HEK293 (cell line): ENCODE results near the gene SCPEP1.

ENCODE experiments used
- CTCF ChIA-PET: fragments of 350-600 bp; formaldehyde crosslinking; extraction: SDS; loops from one replicate; lab custom pipeline; 2021; ENCODE audit warnings: antibody characterized with exemption; lab: Yijun Ruan, JAX
- POLR2A ChIA-PET: fragments of 300-600 bp; formaldehyde crosslinking; extraction: SDS; loops from one replicate; lab custom pipeline; 2020; ENCODE audit warnings: antibody characterized with exemption, inconsistent platforms; lab: Yijun Ruan, JAX
- H3K27ac ChIP-seq: fragments of 200-500 bp; sonication (Bioruptor generic); 2 replicates; pipeline ENCODE4 v1.5.1; 2014; ENCODE audit warnings: low read depth, low read length, control low read depth, inconsistent platforms; ENCODE audit errors: extremely low read depth
- H3K36me3 ChIP-seq, 2 experiments: fragments of 200-500 bp in 1 of 2; sonication (Bioruptor generic) in 1 of 2; 1 replicate in 1 of 2; 2 replicates in 1 of 2; pipeline ENCODE4 v1.5.1; 2014 to 2017; ENCODE audit warnings: inconsistent platforms in 2 of 2, low read length in 2 of 2; ENCODE audit not compliant: control insufficient read depth in 2 of 2, insufficient read depth in 1 of 2
- H3K4me1 ChIP-seq: fragments of 200-500 bp; sonication (Bioruptor generic); 2 replicates; pipeline ENCODE4 v1.5.1; 2014; ENCODE audit warnings: mild to moderate bottlenecking, low read length, inconsistent platforms; ENCODE audit not compliant: control insufficient read depth, insufficient read depth
- H3K4me3 ChIP-seq: 2 replicates; pipeline ENCODE4 v1.5.1; 2011; ENCODE audit warnings: low read depth, mild to moderate bottlenecking, control low read depth, low read length, moderate library complexity
- H3K9me3 ChIP-seq: fragments of 200-500 bp; sonication (Bioruptor generic); 2 replicates; pipeline ENCODE4 v1.5.1; 2014; ENCODE audit warnings: low read depth, low read length, inconsistent platforms; ENCODE audit not compliant: control insufficient read depth, insufficient read depth
- BCL11A ChIP-seq: fragments of 450-650 bp; formaldehyde crosslinking; IDR thresholded peaks from 2 replicates; pipeline ENCODE4 v1.5.1; 2016; ENCODE audit warnings: low read depth, missing biosample characterization, missing genetic modification characterization
- EGR2 ChIP-seq: fragments of 450-650 bp; formaldehyde crosslinking; IDR thresholded peaks from 2 replicates; pipeline ENCODE4 v1.5.1; 2016; ENCODE audit warnings: low read depth, missing biosample characterization, missing genetic modification characterization
- GLIS2 ChIP-seq: fragments of 450-650 bp; formaldehyde crosslinking; IDR thresholded peaks from 2 replicates; pipeline ENCODE4 v1.5.1; 2016; ENCODE audit warnings: missing biosample characterization, missing genetic modification characterization
- MYNN ChIP-seq: fragments of 450-650 bp; formaldehyde crosslinking; IDR thresholded peaks from 2 replicates; pipeline ENCODE4 v1.5.1; 2016; ENCODE audit warnings: missing biosample characterization, missing genetic modification characterization, borderline replicate concordance
- REPIN1 ChIP-seq: fragments of 450-650 bp; formaldehyde crosslinking; IDR thresholded peaks from 2 replicates; pipeline ENCODE4 v1.5.1; 2017; ENCODE audit warnings: missing biosample characterization, missing genetic modification characterization, low read depth
- SP7 ChIP-seq: fragments of 450-650 bp; formaldehyde crosslinking; IDR thresholded peaks from 2 replicates; pipeline ENCODE4 v1.5.1; 2016; ENCODE audit warnings: missing biosample characterization, missing genetic modification characterization
- TRIM28 ChIP-seq: IDR thresholded peaks from 2 replicates; pipeline ENCODE4 v1.6.1; 2011; ENCODE audit warnings: low read length, control low read depth, borderline replicate concordance
- ZIC2 ChIP-seq: fragments of 450-650 bp; formaldehyde crosslinking; IDR thresholded peaks from 2 replicates; pipeline ENCODE4 v1.5.1; 2016; ENCODE audit warnings: missing biosample characterization, missing genetic modification characterization
- ZNF223 ChIP-seq: fragments of 450-650 bp; formaldehyde crosslinking; IDR thresholded peaks from 2 replicates; pipeline ENCODE4 v1.5.1; 2016; ENCODE audit warnings: missing biosample characterization, missing genetic modification characterization
- ZNF366 ChIP-seq: fragments of 450-650 bp; formaldehyde crosslinking; conservative IDR thresholded peaks from 2 replicates; pipeline ENCODE4 v1.5.1; 2016; ENCODE audit warnings: missing biosample characterization, missing genetic modification characterization
- ZNF394 ChIP-seq: fragments of 450-650 bp; formaldehyde crosslinking; IDR thresholded peaks from 2 replicates; pipeline ENCODE4 v1.5.1; 2016; ENCODE audit warnings: missing biosample characterization, missing genetic modification characterization, mild to moderate bottlenecking, moderate library complexity, borderline replicate concordance
- ZNF555 ChIP-seq: fragments of 450-650 bp; formaldehyde crosslinking; conservative IDR thresholded peaks from 2 replicates; pipeline ENCODE4 v1.5.1; 2017; ENCODE audit warnings: missing biosample characterization, mild to moderate bottlenecking, missing genetic modification characterization, inconsistent platforms
- ZNF600 ChIP-seq: fragments of 450-650 bp; formaldehyde crosslinking; IDR thresholded peaks from 2 replicates; pipeline ENCODE4 v1.5.1; 2016; ENCODE audit warnings: missing biosample characterization, missing genetic modification characterization
- ZNF610 ChIP-seq: fragments of 450-650 bp; formaldehyde crosslinking; IDR thresholded peaks from 2 replicates; pipeline ENCODE4 v1.5.1; 2016; ENCODE audit warnings: missing biosample characterization, missing genetic modification characterization, borderline replicate concordance
- ZNF626 ChIP-seq: fragments of 450-650 bp; sonication (Bioruptor Pico); formaldehyde crosslinking; IDR thresholded peaks from 2 replicates; pipeline ENCODE4 v1.5.1; 2018; ENCODE audit warnings: missing biosample characterization, missing genetic modification characterization, inconsistent platforms
- ZNF670 ChIP-seq: fragments of 450-650 bp; formaldehyde crosslinking; IDR thresholded peaks from 2 replicates; pipeline ENCODE4 v1.5.1; 2016; ENCODE audit warnings: missing biosample characterization, missing genetic modification characterization, low read depth
- TF ChIP-seq, protein P1 (sequence below): fragments of 450-650 bp; formaldehyde crosslinking; IDR thresholded peaks from 2 replicates; pipeline ENCODE4 v1.5.1; 2016; ENCODE audit warnings: missing biosample characterization, missing genetic modification characterization
- TF ChIP-seq, protein P2 (sequence below): fragments of 450-650 bp; formaldehyde crosslinking; IDR thresholded peaks from 2 replicates; pipeline ENCODE4 v1.5.1; 2016; ENCODE audit warnings: missing biosample characterization, missing genetic modification characterization
- TF ChIP-seq, protein P3 (sequence below): IDR thresholded peaks from 2 replicates; pipeline ENCODE4 v1.6.1; 2011; ENCODE audit warnings: mild to moderate bottlenecking, low read depth, low read length, borderline replicate concordance

The SCPEP1 gene

DNA sequence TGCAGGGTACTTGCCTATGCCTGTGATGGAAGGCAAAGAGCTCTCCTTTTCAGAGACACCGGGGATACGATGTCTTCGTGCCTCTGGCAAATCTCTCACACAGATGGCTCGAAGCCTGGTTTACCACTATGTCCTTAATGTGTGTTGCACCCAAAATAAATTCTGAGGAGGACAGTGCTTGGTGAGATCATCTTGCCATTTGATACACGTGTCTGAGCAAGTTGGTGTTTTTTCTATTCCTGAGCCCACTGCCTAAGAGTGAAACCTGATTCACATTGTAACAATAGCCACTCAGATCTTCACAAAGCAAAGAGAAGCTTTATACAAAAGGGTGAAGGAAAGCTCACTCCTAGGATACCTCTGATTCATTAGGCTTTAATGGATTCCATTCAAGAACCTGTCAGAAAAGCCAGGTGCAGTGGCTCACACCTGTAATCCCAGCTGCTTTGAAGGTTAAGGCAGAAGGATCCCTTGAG is 74.0 kb downstream of the SCPEP1 start:
- H3K9me3 ChIP-seq, result no peaks in the 10 kb centered on the region
- TF ChIP-seq BCL11A (no peak), REPIN1 (tag by site-specific recombination) (no peak), ZNF610 (no peak), ZNF366 (peak; percentile 65; the same call in 1 of the 2 replicates), ZNF223 (no peak), ZNF394 (tag by site-specific recombination) (0 out of 2 replicates have a peak, but pooled peaks have one; percentile 11), SP7 (tag by site-specific recombination) (no peak), ZIC2 (tag by site-specific recombination) (no peak), TRIM28 (peak; percentile 22; the same call in 1 of the 2 replicates), ZNF626 (tag by site-specific recombination) (no peak), GLIS2 (tag by site-specific recombination) (no peak), ZNF670 (no peak), EGR2 (no peak), ZNF555 (tag by site-specific recombination) (no peak), ZNF600 (peak; percentile 64), MYNN (tag by site-specific recombination) (no peak)
- TF ChIP-seq, protein P1, sequence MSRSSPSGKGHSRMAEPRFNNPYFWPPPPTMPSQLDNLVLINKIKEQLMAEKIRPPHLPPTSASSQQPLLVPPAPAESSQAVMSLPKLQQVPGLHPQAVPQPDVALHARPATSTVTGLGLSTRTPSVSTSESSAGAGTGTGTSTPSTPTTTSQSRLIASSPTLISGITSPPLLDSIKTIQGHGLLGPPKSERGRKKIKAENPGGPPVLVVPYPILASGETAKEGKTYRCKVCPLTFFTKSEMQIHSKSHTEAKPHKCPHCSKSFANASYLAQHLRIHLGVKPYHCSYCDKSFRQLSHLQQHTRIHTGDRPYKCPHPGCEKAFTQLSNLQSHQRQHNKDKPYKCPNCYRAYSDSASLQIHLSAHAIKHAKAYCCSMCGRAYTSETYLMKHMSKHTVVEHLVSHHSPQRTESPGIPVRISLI (tag by site-specific recombination), result peak; percentile 82
- TF ChIP-seq, protein P2, sequence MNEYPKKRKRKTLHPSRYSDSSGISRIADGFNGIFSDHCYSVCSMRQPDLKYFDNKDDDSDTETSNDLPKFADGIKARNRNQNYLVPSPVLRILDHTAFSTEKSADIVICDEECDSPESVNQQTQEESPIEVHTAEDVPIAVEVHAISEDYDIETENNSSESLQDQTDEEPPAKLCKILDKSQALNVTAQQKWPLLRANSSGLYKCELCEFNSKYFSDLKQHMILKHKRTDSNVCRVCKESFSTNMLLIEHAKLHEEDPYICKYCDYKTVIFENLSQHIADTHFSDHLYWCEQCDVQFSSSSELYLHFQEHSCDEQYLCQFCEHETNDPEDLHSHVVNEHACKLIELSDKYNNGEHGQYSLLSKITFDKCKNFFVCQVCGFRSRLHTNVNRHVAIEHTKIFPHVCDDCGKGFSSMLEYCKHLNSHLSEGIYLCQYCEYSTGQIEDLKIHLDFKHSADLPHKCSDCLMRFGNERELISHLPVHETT (tag by site-specific recombination), result no peak
- TF ChIP-seq, protein P3, sequence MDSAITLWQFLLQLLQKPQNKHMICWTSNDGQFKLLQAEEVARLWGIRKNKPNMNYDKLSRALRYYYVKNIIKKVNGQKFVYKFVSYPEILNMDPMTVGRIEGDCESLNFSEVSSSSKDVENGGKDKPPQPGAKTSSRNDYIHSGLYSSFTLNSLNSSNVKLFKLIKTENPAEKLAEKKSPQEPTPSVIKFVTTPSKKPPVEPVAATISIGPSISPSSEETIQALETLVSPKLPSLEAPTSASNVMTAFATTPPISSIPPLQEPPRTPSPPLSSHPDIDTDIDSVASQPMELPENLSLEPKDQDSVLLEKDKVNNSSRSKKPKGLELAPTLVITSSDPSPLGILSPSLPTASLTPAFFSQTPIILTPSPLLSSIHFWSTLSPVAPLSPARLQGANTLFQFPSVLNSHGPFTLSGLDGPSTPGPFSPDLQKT, result no peak
- TF ChIP-seq, all 188 proteins: peak for 5
- ChIA-PET POLR2A (interaction anchor here (1.6 kb wide), 1 partner anchor 34 kb away, joined by 7 read pairs; no protein-coding TSS in a partner anchor), CTCF (interaction anchor here (0.9 to 1.1 kb wide), 3 partner anchors 13 to 232 kb away, joined by 3 read pairs; no protein-coding TSS in a partner anchor)
- Histone ChIP-seq H3K4me1 (no peaks in the 10 kb centered on the region), H3K27ac (no peak overlapping the region), H3K36me3 (no peaks in the 10 kb centered on the region), H3K4me3 (no peak overlapping the region)
